Sigmoid colon (tissue), 7 donors: ENCODE results near the gene SZT2. TPM values are rescaled to one million over a fixed set of nuclear protein-coding genes. Genes with fewer than 3 reads are reported as not detected.
"Not testable (repeated sequence)": the region's sequence is repeated elsewhere in the genome, so short reads cannot be mapped to it uniquely, and the experiment has no call there.

ENCODE experiments used
- DNase-seq: peaks from one replicate; pipeline ENCODE4 v3.0.0-alpha.2; 2019
- H3K27ac ChIP-seq, 4 donors: fragments of 200-600 bp; sonication (generic); one replicate each; pipeline ENCODE4 v1.5.1; 2016 to 2019; ENCODE audit warnings: mild to moderate bottlenecking in 1 of 4
- H3K27me3 ChIP-seq, 3 donors: fragments of 200-600 bp; sonication (generic); one replicate each; pipeline ENCODE4 v1.5.1; 2019; ENCODE audit warnings: mild to moderate bottlenecking in 1 of 3
- H3K36me3 ChIP-seq, 4 donors: fragments of 200-600 bp; sonication (generic); one replicate each; pipeline ENCODE4 v1.5.1; 2016 to 2019
- H3K4me1 ChIP-seq, 4 donors: fragments of 200-600 bp; sonication (generic); one replicate each; pipeline ENCODE4 v1.5.1; 2017 to 2019
- H3K4me3 ChIP-seq, 4 donors: fragments of 200-600 bp; sonication (generic); one replicate each; pipeline ENCODE4 v1.5.1; 2017 to 2019; ENCODE audit warnings: mild to moderate bottlenecking in 2 of 4, moderate library complexity in 1 of 4
- H3K9me3 ChIP-seq, 4 donors: fragments of 200-600 bp in 3 of 4; sonication (generic) in 3 of 4; one replicate each; pipeline versions ENCODE4 v1.5.1 to v1.6.1; 2013 to 2019
- CTCF ChIP-seq, 4 experiments: fragments of 450-650 bp in 3 of 4; fragments of 200-600 bp in 1 of 4; IDR thresholded peaks; one replicate each; pipeline ENCODE4 v1.5.1; 2016 to 2019; ENCODE audit warnings: antibody characterized with exemption in 4 of 4, mild to moderate bottlenecking in 3 of 4, moderate library complexity in 2 of 4
- EP300 ChIP-seq, 4 donors: sonication (generic); formaldehyde crosslinking; IDR thresholded peaks; one replicate each; pipeline ENCODE4 v1.6.1; 2017; ENCODE audit warnings: antibody characterized with exemption in 4 of 4
- POLR2A ChIP-seq, 2 donors: fragments of 450-650 bp; IDR thresholded peaks; one replicate each; pipeline ENCODE4 v1.6.1; 2016; ENCODE audit warnings: antibody characterized with exemption in 2 of 2, mild to moderate bottlenecking in 2 of 2, moderate library complexity in 2 of 2
- POLR2AphosphoS5 ChIP-seq, 4 donors: sonication (generic); formaldehyde crosslinking; IDR thresholded peaks; one replicate each; pipeline ENCODE4 v1.6.1; 2017; ENCODE audit warnings: antibody characterized with exemption in 4 of 4
- WGBS, 2 donors: extraction: QIAGEN DNeasy Blood & Tissue Kit; methylation state at CpG; one replicate each; pipeline ENCODE4 v1.1.7; 2013; 5-methylcytosine and 5-hydroxymethylcytosine counted together
- intact Hi-C: fragments of 100-400 bp; cut with DNase I; formaldehyde crosslinking; loops from one replicate; pipeline ENCODE4 v1.15.1; 2023
- polyA plus RNA-seq, 3 donors: library from polyadenylated mRNA; stranded (reverse); fragments of 200-250 nt; gene quantifications; one replicate each; pipeline ENCODE4 v1.2.3, GENCODE V29; 2013
- total RNA-seq, 4 donors: library from RNA; depleted of rRNA; stranded (reverse); fragments of >200 nt; gene quantifications; one replicate each; pipeline ENCODE4 v1.1.0, GENCODE V29; 2016
- donor health status: healthy with polysubstance abuse.
- donor health status: Bipolar disorder and iron deficiency.
- donor health status: healthy.

The SZT2 gene
- total and polyA plus RNA-seq, 7 donors: 4.6 to 47.4 (median 19.3) TPM

GRCh38 chr1:43473463-43473862 is 83.8 kb downstream of the SZT2 start:
- no peaks in the 10 kb centered on the region for H3K36me3 ChIP-seq
- no peaks in the 10 kb centered on the region for H3K9me3 ChIP-seq
- no peak overlapping the region for H3K4me3 ChIP-seq
- no peaks in the 10 kb centered on the region for H3K27me3 ChIP-seq
- H3K27ac ChIP-seq: no peak overlapping the region
- intact Hi-C loops: no loop called here
- no peaks in the 10 kb centered on the region for H3K4me1 ChIP-seq
- TF ChIP-seq EP300 (IDR thresholded peaks at IDR 0.05): no peak
- TF ChIP-seq CTCF (IDR thresholded peaks at IDR 0.05): no peak
- no peak for TF ChIP-seq POLR2AphosphoS5 (IDR thresholded peaks at IDR 0.05)
- TF ChIP-seq POLR2A (IDR thresholded peaks at IDR 0.05): no peak
- DNase-seq: no peak
- 78 to 83% methylated on average over 4 of the region's 4 CpGs for WGBS, 2 donors

GRCh38 chr1:43475611-43476401 is 86.1 kb downstream of the SZT2 start:
- DNase-seq, H3K36me3 ChIP-seq, H3K27me3 ChIP-seq, intact Hi-C loops, H3K4me1 ChIP-seq, H3K9me3 ChIP-seq, H3K27ac ChIP-seq, H3K4me3 ChIP-seq: not testable (repeated sequence)
- 52 to 66% methylated on average over 8 to 9 of the region's 10 CpGs for WGBS, 2 donors

GRCh38 chr1:43477716-43478115 is 88.0 kb downstream of the SZT2 start:
- no peak overlapping the region for H3K4me3 ChIP-seq
- intact Hi-C loops: no loop called here
- TF ChIP-seq CTCF (IDR thresholded peaks at IDR 0.05) (no peak), EP300 (IDR thresholded peaks at IDR 0.05) (no peak), POLR2A (IDR thresholded peaks at IDR 0.05) (no peak), POLR2AphosphoS5 (IDR thresholded peaks at IDR 0.05) (no peak)
- no peaks in the 10 kb centered on the region for H3K4me1 ChIP-seq
- no peaks in the 10 kb centered on the region for H3K27me3 ChIP-seq
- H3K36me3 ChIP-seq: no peaks in the 10 kb centered on the region
- DNase-seq: no peak
- 93 to 96% methylated on average over 1 of the region's 1 CpG for WGBS, 2 donors
- no peaks in the 10 kb centered on the region for H3K9me3 ChIP-seq
- no peak overlapping the region for H3K27ac ChIP-seq

GRCh38 chr1:43479414-43479813 is 89.7 kb downstream of the SZT2 start:
- 84% methylated on average over 3 of the region's 3 CpGs for WGBS, 2 donors
- Histone ChIP-seq H3K4me3 (no peak overlapping the region), H3K27me3 (no peaks in the 10 kb centered on the region), H3K9me3 (no peaks in the 10 kb centered on the region), H3K4me1 (no peaks in the 10 kb centered on the region), H3K36me3 (no peaks in the 10 kb centered on the region), H3K27ac (no peak overlapping the region)
- intact Hi-C loops: no loop called here
- no peak for TF ChIP-seq POLR2A (IDR thresholded peaks at IDR 0.05)
- no peak for TF ChIP-seq POLR2AphosphoS5 (IDR thresholded peaks at IDR 0.05)
- TF ChIP-seq EP300 (IDR thresholded peaks at IDR 0.05): no peak
- no peak for TF ChIP-seq CTCF (IDR thresholded peaks at IDR 0.05)
- DNase-seq: no peak

GRCh38 chr1:43481491-43481890 is 91.8 kb downstream of the SZT2 start:
- Histone ChIP-seq H3K4me3 (no peak overlapping the region), H3K36me3 (no peaks in the 10 kb centered on the region), H3K4me1 (no peaks in the 10 kb centered on the region), H3K27ac (no peak overlapping the region), H3K27me3 (no peaks in the 10 kb centered on the region), H3K9me3 (no peaks in the 10 kb centered on the region)
- DNase-seq: no peak
- 54 to 74% methylated on average over 2 of the region's 2 CpGs for WGBS, 2 donors
- TF ChIP-seq EP300 (IDR thresholded peaks at IDR 0.05) (no peak), POLR2AphosphoS5 (IDR thresholded peaks at IDR 0.05) (no peak), POLR2A (IDR thresholded peaks at IDR 0.05) (no peak), CTCF (IDR thresholded peaks at IDR 0.05) (no peak)
- intact Hi-C loops: no loop called here
